Frontal cortex (tissue), 4 donors: ENCODE measurements around the gene NIM1K. TPM values are rescaled to one million over a fixed set of nuclear protein-coding genes. Genes with fewer than 3 reads are reported as not detected.
"Not testable (repeated sequence)": the region's sequence is repeated elsewhere in the genome, so short reads cannot be mapped to it uniquely, and the experiment has no call there.

Source experiments
- DNase-seq, 2 donors: peaks; one replicate each; pipeline ENCODE4 v3.0.0; 2012; ENCODE audit warnings: low spot score in 2 of 2
- FAIRE-seq: peaks from 2 replicates; lab custom pipeline; 2012; peaks lifted over from hg19 to GRCh38; lab: Jason Lieb, UNC
- small RNA-seq: library from RNA; depleted of rRNA; stranded (forward); fragments of <200 nt; gene quantifications from one replicate; pipeline ENCODE3, GENCODE V24; 2014
- total RNA-seq: library from RNA; depleted of rRNA; stranded (reverse); fragments of >200 nt; gene quantifications from one replicate; pipeline ENCODE4 v1.2.3, GENCODE V29; 2014
- donor health status: control.
- donor health status: control.
- donor health status: control.

NIM1K gene
- total RNA-seq, 1 donor from 2014 or later, result 8.2 TPM

GRCh38 chr5:43306954-43307353 lies 114.9 kb downstream of the NIM1K start:
- not testable (repeated sequence) for DNase-seq, FAIRE-seq

DNA sequence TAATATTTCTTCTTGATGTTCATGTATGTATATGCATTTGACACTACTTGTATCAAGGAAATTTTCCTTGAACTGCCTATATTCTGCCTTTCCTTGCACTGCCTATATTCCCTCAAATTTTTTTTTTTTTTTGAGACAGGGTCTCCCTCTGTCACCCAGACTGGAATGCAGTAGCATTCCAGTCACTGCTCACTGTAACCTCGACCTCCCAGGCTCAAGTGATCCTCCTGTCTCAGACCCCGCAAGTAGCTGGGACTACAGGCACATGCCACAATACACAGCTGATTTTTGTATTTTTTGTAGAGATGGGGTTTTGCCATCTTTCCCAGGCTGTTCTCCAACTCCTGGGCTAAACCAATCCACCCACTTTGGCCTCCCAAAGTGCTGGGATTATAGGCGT lies 117.1 kb downstream of the NIM1K start:
- DNase-seq (no peak), FAIRE-seq (no peak)

DNA sequence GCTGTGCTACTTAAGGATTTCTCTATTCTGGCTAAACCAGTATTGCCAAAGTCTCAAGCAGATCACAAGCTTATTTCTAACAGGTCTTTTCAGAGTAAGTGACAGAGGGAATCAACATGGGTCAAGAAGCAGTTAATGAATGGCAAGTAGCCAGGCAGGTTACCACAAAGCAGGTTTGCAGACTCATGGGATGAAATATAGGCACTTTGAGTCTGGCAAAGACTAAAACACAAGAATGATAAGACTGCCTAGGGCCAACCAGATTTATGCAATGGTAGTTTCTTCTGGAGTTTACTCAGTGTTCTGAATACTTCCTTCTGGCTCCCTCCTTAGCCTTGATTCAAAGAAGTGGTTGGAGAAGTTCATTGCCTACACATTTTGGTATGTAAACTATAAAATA lies 117.6 kb downstream of the NIM1K start:
- FAIRE-seq (no peak), DNase-seq (no peak)

DNA sequence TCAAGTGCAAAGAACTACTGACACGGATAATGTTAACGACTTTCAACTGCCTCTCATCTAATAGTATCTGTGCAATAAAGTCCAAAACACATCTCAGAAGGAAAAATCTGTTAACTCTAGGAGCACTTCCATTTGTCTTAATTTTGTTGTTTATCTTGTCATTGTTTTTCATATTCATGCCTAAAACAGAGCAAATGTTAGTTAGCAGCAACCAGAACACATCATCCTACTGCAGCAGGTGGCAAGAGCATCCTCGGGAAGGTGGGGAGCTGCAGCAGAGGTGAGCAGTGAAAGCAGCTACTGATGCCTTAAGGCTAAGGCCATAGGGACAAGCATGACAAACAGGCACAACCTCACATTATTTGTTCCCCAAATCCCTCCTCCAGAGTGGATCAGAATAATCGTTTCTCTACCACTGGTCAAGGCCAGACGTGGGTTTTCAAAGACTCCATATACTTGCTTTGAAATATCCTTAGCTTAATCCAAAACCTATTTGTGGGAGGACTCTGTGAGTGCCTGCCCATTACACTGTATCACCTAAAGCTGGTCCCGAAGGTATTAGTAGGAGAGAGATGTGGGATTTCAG lies 120.1 kb downstream of the NIM1K start:
- no peak for FAIRE-seq
- no peak for DNase-seq

DNA sequence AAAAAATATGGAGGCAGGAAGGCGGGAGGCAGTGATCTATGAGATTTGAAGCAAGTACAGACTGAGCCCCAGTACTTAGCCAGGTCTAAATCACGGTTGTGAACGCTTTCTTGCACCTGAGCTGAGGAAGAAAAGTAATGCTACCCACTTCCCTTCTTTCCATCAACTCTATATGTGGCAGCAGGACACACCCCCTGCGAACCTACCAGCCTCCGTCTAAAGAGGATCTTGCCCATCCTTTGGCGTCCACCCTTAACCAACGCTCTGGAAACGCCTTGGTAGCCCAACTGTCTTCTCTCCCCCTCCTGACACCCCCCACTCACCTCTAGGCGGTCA lies 120.6 kb downstream of the NIM1K start:
- DNase-seq (no peak), FAIRE-seq (no peak)

GRCh38 chr5:43313035-43313853 lies 121.2 kb downstream of the NIM1K start, which contains the start of gene HMGCS1:
TSS of gene HMGCS1 (minus strand) at chr5:43313412. CDS start at chr5:43298965, 14,447 bp downstream.
- FAIRE-seq, result peak; percentile 95
- peak; percentile 85 to 95 for DNase-seq

DNA sequence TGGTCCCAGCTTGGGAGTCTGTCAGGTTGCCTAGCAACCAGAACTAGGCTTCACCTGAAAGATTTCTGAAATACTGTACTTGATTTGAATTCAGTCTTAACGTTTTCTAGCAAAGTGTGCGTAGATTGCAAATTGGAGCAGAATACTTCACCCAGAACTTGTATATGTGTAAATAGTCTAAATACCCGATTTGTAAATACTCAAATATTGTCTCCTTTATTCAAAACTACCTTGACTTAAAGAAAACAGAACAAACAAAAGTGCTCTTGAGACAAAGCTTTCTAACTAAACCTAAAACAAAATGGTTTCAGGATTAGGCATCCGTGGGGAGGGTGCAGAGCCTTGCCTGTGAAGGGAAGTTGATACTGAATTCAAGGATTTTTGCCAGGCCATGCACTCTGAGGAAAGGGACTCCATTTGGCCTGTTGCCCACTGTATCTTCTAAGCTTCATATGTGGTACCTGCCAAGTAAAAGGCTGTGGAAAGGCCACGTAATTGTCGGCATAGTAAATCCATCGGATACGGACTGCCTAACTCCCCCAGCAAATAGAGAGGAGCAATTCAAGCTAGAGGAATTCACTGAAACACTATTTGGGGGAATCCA lies 121.9 kb downstream of the NIM1K start:
- FAIRE-seq (no peak), DNase-seq (peak in 1 of 2 donors; percentile 16)

GRCh38 chr5:43314724-43315123 lies 122.7 kb downstream of the NIM1K start:
- DNase-seq (no peak), FAIRE-seq (no peak)

GRCh38 chr5:43315263-43315662 lies 123.2 kb downstream of the NIM1K start:
- no peak for FAIRE-seq
- no peak for DNase-seq

DNA sequence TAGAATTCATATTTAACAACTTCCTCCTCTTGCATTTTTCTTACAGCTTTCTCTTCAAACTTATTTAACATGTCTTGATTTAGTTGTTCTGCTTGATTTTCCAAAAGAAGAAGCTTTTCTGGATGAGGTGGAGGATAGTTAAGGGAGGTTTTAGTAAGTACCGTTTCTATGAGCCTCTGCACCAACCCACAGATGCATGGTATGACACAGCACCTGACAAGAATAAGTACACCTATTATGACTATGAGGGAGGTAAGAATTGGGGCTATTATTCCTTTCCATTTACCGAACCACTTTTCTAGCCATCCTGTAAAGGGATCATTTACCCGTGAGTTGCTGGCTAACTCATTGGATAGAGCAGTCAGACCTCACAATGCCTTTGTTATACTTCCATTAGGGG lies 123.7 kb downstream of the NIM1K start:
- FAIRE-seq (no peak), DNase-seq (no peak)

GRCh38 chr5:43316421-43316820 lies 124.4 kb downstream of the NIM1K start:
- FAIRE-seq (no peak), DNase-seq (no peak)

- no peak for DNase-seq
- no peak for FAIRE-seq
These were observed 128.8 kb downstream of the NIM1K start for GRCh38 chr5:43320846-43321245.

GRCh38 chr5:43323488-43323887 lies 131.5 kb downstream of the NIM1K start:
- DNase-seq, FAIRE-seq: not testable (repeated sequence)

DNA sequence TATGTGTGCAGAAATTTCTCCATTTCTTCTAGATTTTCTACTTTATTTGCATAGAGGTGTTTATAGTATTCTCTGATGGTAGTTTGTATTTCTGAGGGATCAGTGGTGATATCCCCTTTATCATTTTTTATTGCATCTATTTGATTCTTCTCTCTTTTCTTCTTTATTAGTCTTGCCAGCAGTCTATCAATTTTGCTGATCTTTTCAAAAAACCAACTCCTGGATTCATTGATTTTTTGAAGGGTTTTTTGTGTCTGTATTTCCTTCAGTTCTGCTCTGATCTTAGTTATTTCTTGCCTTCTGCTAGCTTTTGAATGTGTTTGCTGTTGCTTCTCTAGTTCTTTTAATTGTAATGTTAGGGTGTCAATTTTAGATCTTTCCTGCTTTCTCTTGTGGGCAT lies 133.6 kb downstream of the NIM1K start:
- not testable (repeated sequence) for FAIRE-seq, DNase-seq

Small RNA genes within 50 kb of the gene (small RNA-seq; reads per million reads assigned to genes)
- not detected for gene AC106800.4

Other genes starting within 250 kb of the NIM1K start
- 0.41 TPM for gene ANXA2R, start 151.9 kb upstream of the NIM1K start, total RNA-seq
- 80.7 TPM for gene ZNF131, start 71.3 kb upstream of the NIM1K start, total RNA-seq
- gene HMGCS1, start 121.2 kb downstream of the NIM1K start, total RNA-seq, result 620 TPM
- 0.41 TPM for gene CCL28, start 220.2 kb downstream of the NIM1K start, total RNA-seq